ENCODE data around the gene SEMA3G.
A peak's percentile ranks its signal among the peaks of the same experiment; 100 is the strongest.

The SEMA3G gene

DNA sequence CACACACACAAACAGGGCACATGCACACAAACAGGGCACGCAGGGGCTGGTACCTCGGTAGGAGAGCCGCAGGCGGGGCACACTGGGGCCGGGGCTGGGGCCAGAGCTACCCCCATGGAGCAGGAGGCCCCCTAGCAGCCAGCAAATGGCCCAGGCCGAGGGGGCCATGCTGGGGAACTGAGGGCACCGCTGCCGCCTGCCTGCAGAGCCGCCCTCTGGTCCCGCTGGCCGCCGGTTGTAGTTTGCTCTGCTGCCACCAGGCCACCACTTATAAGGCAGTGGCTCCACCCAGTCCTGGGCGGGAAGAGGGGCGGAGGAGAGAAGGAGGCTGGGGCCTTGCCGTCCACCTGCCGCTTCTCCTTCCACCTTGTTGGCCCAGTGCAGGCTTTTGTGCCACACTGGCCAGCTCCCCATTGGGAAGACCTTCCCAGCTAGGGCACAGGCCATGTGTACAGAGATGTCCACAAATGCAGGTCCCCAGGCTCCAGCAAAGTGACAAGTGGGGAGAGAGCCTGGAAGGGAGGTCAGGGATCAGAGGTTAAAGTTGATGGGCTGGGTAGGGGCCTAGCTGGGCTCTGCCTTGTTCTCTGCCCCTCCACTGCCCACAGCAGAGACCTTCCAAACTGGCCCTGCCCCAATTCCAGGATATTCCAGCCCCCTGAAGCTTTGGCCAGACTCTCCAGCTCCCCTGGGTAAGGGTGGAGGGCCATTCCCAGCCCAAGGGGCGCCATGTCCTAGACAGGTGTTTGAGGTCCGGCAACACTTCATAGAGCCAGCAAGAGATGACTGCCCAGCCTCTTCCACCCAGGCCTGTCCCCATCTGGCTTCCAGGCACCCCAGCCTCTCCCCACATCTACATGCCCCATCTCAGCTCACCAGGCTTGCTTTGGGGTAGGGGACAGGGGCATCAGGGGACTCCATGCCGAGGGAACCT lies at the start of gene SEMA3G:
Gene SEMA3G (minus strand): TSS at position 244 of the 934 bp plus-strand sequence. CDS start 76 bp downstream, at position 168.
- no peak for DNase-seq (ENCODE audit: low read depth)

DNA sequence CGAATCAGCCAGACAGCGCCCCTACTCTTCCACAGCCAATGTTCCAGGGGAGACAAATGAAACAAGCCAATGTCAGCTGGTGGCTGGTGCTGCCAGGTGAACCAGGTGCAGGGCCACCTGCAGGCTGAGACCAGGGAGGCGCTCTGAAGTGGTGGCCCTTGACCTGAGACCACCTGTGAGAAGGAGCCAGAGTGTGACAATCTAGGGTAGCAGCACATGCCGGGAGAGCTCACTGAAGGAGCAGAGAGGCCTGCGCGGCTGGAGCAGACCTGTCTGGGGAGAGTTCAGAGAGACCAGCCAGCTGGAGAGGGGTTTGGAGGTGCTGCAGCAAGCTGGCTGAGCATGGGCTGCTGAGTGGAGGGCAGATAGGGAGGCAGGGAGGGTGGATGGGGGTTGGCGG lies 49.5 kb upstream of the SEMA3G start:
- DNase-seq (ENCODE audit: low read depth), result no peak

DNA sequence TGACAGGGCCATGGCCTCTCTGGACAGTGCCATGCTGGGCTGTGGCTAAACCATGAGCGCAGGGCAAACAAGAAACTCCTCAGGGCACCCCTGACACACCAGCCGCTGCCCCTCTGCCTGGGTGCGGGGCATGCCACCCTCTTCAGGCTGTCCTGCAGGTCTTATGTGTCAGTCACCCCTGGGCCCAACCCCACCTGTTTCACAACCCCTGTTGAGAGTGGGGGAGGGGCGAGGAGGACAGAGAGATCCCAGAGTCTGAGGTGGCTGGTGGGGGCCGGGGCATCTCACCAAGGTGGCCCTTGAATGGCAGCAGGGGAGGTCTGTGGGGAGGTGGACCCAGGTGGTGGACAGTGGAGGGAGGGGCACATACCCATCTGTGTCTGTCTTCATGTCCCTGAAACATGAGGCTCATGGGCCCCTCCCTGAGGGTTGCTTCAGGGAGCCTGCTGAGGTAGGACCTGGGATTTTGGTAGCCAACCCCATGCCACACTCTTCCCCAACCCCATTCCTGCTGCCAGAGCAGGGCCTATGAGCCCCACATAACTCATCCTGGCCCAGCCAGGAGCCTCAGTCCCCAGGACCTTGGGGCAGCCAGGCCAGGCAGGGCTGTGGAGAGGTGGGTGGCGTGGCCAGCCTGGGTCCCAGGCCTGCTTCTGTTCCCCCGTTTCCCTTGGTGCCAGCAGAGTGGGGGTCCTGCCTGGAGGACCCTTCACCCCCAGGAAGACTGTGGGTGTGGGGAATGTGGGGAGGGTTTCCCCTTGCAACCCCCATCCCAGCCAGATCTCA lies 48.5 kb upstream of the SEMA3G start:
- no peak for DNase-seq (ENCODE audit: low read depth)

DNA sequence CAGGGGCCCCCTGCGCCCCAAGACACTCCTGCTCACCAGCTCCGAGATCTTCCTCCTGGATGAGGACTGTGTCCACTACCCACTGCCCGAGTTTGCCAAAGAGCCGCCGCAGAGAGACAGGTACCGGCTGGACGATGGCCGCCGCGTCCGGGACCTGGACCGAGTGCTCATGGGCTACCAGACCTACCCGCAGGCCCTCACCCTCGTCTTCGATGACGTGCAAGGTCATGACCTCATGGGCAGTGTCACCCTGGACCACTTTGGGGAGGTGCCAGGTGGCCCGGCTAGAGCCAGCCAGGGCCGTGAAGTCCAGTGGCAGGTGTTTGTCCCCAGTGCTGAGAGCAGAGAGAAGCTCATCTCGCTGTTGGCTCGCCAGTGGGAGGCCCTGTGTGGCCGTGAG lies 47.2 kb upstream of the SEMA3G start:
- DNase-seq (ENCODE audit: low read depth), result no peak

DNA sequence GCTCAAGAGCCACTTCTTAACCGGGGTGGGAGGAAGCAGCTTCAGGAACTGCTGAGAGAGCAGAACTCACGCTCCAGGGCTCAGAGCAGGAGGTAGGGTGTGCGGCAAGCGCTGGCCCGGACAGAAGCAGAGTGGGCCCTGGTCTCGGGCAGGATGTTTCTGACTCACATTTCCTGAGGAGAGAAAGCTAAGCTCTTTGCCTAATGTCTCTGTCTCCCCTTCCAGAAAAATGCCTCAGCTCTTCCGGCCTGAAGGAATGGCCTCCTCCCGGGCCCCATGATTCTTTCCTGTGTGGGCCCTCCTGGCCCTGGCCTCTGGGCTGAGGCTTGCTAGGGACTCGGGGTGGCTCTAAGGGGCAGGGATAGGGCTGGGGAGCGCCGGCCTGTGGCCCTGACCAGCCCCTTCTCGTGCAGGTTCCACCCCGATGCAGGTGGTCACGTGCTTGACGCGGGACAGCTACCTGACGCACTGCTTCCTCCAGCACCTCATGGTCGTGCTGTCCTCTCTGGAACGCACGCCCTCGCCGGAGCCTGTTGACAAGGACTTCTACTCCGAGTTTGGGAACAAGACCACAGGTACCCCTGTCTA lies 46.1 kb upstream of the SEMA3G start:
- DNase-seq (ENCODE audit: low read depth), result no peak

DNA sequence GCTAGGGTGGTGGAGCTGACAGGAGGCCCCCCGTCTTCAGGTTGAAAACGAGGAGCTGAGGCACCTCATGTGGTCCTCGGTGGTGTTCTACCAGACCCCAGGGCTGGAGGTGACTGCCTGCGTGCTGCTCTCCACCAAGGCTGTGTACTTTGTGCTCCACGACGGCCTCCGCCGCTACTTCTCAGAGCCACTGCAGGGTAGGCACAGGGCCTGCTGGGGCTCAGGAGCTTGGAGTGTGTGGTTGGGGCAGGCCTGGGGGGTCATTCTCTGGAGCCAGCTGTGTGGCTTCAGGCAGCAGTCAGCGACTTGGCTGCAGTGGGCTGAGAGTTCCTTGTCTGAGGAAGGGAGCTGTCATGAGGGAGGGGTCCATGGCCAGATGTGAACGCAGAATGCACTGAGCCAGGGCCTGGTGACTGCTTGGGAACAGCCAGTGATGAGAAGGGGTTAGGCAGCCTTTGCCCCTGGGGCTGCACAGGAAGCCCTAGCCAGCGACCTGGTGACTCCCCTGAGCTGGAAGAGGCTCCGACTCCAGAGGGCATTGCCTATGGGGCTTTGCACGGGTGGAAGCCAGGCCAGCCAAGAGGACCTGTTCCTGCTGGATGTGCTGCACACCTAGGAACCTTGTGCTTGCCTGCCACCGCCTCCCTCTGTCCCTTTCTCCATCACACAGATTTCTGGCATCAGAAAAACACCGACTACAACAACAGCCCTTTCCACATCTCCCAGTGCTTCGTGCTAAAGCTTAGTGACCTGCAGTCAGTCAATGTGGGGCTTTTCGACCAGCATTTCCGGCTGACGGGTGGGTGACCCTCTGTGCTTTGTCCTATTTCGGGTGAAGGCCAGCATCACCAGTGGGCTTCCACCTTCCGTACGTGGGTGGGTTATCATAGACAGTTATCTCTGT lies 45.4 kb upstream of the SEMA3G start:
- DNase-seq (ENCODE audit: low read depth), result no peak

DNA sequence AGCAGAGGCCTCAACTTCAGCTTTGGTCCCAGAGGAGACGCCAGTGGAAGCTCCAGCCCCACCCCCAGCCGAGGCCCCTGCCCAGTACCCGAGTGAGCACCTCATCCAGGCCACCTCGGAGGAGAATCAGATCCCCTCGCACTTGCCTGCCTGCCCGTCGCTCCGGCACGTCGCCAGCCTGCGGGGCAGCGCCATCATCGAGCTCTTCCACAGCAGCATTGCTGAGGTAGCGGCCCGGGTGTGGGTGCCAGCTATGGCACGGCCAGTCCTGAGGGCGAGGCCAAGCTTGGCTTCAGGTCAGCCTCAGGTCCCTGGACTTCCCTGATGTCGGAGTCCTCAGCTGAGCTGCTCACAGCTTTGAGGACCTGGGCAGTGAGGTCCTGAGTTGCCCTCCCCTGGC lies 44.5 kb upstream of the SEMA3G start:
- DNase-seq (ENCODE audit: low read depth), result no peak

DNA sequence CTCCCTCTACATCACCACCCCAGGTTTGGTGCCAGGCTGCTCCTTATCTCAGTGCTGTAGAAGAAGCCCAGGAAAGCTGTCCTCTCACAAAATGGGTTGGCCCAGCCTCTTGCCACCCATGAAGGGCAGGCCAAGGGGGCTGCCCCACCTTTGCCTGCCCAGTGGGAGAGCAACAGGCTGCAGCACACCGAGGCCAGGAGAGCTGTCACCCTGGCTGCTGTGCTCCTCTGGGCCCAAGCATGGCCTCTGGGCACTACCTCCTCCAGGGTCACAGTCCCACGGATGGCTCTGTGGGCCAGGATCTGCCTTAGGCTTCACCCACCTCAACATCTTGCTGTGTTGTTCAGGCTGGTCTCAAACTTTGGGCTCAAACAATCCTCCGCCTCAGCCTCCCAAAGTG lies 43.8 kb upstream of the SEMA3G start:
- no peak for DNase-seq (ENCODE audit: low read depth)

DNA sequence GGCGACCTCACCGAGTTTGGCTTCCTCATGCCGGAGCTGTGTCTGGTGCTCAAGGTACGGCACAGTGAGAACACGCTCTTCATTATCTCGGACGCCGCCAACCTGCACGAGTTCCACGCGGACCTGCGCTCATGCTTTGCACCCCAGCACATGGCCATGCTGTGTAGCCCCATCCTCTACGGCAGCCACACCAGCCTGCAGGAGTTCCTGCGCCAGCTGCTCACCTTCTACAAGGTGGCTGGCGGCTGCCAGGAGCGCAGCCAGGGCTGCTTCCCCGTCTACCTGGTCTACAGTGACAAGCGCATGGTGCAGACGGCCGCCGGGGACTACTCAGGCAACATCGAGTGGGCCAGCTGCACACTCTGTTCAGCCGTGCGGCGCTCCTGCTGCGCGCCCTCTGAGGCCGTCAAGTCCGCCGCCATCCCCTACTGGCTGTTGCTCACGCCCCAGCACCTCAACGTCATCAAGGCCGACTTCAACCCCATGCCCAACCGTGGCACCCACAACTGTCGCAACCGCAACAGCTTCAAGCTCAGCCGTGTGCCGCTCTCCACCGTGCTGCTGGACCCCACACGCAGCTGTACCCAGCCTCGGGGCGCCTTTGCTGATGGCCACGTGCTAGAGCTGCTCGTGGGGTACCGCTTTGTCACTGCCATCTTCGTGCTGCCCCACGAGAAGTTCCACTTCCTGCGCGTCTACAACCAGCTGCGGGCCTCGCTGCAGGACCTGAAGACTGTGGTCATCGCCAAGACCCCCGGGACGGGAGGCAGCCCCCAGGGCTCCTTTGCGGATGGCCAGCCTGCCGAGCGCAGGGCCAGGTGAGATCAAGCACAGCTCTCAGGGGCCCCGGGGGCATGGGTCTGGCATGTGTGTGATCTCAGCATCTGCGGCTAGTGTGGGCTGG lies 43.1 kb upstream of the SEMA3G start:
- no peak for DNase-seq (ENCODE audit: low read depth)

DNA sequence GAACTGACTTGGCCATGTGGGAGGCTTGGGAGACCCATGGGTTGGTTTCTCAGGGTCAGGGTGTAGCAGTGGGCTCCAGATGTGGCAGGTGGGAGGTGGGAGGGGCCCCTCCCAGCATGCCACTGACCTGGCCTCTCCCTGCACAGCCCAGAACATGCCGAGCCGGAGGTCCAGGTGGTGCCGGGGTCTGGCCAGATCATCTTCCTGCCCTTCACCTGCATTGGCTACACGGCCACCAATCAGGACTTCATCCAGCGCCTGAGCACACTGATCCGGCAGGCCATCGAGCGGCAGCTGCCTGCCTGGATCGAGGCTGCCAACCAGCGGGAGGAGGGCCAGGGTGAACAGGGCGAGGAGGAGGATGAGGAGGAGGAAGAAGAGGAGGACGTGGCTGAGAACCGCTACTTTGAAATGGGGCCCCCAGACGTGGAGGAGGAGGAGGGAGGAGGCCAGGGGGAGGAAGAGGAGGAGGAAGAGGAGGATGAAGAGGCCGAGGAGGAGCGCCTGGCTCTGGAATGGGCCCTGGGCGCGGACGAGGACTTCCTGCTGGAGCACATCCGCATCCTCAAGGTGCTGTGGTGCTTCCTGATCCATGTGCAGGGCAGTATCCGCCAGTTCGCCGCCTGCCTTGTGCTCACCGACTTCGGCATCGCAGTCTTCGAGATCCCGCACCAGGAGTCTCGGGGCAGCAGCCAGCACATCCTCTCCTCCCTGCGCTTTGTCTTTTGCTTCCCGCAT lies 42.3 kb upstream of the SEMA3G start:
- DNase-seq (ENCODE audit: low read depth), result no peak

DNA sequence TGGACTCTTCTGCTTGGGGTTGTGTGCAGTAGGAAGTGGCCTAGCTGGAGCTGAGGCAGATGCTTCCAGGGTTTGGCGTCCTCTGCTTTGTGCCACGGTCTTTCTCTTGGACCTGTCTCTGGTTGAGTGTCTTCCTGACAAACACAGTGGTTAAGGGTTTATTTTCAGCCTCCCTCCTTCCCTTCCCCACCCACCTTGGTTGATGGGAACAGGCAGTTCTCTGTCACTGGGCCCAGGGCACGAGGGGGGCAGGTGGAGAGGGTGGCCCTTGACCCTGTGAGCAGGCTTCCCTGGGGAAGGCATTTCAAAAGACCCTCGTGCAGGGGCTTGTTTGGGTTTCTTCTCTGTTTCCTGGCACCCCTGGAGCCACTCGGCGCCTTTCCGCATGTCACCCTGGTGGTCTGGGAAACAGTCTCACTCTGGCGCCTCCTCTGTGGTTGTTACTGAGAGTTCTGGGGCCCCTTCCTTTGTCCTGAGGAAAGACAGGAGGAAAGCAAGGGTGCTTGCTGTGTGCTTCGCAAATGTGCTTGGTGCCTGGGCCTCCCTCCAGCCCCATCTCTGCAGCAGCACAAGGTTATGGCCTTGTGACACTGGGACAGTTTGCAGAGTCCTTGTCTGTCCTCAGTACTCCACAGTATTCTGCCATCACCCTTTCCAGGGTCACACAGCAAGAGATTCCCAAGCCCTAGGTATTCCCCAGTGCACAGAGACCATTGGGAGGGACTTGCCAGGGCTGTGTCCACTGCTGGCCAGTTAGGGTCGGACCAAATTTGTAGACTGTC lies 40.0 kb upstream of the SEMA3G start:
- no peak for DNase-seq (ENCODE audit: low read depth)

DNA sequence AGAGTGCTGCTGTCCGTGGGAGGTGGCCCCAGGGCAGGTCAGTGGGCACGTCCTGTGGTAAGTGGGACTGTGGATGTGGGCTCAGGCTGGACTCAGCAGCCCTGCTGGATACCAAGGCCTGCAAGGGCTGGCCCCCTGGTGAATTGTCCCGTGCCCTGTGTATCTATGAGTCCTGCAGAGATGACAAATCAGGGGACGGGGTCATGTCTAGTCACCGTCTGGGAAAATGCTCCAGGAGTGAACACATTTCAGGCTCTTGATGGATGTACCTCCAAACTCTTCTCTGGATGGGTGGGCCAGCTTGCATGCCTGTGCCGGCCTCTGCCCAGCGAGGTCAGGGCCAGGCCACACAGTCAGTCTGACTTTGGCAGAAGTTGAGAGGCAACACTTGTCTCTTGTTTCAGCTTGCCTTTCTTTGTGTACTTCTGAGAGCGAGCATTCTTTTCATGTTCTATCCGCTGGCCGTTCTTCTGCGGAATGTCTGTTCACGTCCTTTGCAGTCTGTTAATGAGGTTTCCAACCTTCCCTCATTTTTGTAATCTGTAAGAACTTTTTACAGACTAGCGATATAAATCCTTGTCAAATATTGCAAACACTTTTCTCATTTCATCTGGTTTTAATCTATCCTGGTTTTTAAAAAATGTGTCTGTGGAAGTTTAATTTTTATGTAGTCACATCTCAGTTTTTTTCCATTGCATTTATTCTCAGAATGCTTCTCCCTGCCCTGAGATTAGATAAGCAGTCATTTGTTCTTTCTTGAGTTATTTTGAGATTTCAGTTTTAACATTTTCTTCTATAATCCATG lies 38.9 kb upstream of the SEMA3G start:
- DNase-seq (ENCODE audit: low read depth), result peak; percentile 32

DNA sequence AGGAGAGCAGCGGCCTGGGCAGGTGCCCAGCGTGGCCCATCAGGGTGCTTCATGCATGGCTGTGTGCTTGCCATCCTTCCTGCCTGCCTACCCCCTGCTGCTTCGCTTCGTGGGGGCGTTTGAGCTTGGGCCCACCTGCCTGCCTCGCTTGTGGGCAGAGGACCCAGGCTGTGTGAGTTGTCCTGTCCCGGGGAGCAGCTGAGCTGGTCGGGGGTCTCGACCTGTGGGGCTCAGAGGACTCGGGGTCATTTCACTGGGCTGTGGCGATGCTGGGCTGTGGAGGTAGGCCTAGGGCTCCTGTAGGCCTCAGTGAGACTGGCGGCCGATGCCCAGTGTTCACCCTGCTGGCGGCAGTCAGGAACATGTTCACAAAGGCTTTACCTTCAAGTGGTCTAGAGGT lies 38.2 kb upstream of the SEMA3G start:
- no peak for DNase-seq (ENCODE audit: low read depth)

DNA sequence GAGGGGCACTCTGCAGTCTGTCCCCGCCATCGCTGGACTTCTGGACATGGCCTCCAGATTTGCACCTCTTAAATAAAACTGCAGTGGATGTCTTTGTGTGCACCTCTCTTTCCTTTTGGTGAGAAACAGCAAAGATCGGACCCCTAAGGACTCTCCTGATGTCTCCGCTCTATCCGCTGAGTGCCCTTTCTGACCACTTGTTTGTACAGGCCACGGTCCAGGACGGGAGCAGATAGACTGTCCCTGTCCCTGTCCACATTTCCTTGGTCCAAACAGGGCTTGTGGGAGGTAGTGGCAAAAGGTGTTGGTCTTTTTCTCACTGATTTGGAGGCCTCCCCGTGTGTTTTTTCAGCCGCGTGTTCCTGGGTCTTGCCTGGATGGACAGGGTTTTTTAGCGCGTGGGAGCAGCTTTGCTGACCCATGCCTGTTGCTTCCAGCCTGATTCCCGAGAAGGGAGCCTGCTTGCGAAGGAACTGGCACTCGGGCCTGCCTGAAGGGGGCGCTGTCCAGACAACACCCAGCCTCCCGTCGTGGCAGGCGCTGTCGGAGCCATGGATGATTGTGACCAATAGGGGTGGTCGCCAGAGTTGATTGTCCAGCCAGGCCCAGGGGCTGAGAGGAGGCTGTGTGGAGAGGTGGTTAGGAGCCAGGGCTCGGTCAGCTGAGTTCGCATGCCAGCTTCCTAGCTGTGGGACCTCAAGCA lies 37.1 kb upstream of the SEMA3G start:
- DNase-seq (ENCODE audit: low read depth), result no peak

DNA sequence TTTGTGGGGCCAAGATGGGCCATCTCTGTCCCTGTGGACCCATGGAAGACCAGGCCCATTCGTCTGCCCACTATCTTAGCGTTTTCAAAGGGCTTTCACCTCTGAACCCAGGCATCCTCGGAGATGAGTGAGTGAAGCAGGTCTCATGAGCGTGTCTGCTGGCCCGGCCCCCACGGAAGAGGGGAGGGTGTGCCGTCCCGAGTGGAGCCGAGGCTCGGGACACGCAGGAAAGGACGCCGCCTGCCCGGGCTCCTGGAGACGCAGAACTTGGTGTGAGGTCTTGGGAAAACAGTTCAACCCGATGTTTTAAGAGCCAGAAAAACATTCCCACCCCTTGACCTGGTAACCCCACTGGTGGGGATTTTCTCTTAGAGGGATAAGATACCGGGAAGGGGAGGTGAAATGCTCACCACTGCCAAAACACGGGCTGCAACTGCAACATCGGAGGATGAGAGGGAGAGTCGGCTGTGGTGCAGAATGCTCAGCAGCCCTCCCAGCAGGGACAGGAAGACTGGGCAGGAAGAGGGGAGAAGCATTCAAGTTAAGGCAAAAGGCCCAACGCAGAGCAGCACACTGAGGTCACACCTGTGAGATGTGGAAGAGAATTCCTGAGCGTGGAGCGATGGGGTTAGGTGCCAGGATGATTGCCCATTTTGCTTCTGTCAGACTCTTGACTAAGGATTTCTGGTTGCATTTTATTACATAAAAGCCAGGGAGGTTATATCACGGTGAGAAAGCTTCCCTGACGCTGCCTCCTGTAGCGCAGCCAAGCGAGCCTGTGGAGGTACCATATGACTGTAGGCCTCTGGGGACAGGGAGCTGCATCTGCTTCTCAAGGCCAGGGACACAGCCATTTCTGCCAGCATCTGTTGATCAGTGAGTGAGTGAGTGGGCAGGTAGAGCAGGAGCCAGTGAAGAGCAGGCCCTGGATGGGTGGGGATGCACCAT lies 36.1 kb upstream of the SEMA3G start:
- DNase-seq (ENCODE audit: low read depth), result no peak

DNA sequence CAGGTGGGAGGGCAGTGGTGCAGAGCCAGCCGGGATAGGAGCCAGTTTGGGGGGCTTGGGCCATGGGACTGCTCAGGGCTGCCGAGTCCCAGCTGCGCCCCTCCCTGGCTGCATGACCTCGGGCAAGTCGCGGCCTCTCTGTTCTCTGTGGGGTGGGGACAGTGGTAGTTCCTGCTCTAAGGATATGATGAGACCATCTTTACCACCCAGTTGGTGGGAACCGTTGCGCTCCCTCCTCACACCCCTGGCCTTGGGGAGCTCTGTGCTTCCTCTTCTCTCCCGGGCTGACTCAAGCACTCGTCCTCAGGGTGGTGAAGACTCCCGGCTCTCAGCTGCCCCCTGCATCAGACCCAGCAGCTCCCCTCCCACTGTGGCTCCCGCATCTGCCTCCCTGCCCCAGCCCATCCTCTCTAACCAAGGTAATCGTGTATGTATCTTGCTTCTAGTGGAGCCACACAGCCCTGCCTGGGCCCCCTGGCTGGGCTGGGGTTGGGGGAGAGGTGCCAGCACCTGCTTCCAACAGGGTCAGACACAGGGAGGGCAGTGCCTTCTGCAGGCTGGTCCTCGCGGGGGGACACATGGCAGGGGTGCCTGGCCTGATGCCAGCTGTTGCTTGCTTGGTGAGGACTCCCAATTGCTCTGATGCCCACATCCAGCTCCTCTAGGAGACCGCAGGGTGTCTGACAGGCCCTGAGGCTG lies 35.1 kb upstream of the SEMA3G start:
- no peak for DNase-seq (ENCODE audit: low read depth)

Data from fibroblast of the conjunctiva (primary cell).